COR-L47 (cell line): Measurements from ENCODE around the gene MPDZ.
A peak's percentile ranks its signal among the peaks of the same experiment; 100 is the strongest.

Source experiments
- DNase-seq: peaks from one replicate; lab custom pipeline; 2025; lab: John Stamatoyannopoulos, UW

MPDZ gene

GRCh38 chr9:13083366-13083765 is 196.1 kb downstream of the MPDZ start:
- no peak for DNase-seq

- DNase-seq, result no peak
Measured at GRCh38 chr9:13082796-13083195, 196.7 kb downstream of the MPDZ start.

DNA sequence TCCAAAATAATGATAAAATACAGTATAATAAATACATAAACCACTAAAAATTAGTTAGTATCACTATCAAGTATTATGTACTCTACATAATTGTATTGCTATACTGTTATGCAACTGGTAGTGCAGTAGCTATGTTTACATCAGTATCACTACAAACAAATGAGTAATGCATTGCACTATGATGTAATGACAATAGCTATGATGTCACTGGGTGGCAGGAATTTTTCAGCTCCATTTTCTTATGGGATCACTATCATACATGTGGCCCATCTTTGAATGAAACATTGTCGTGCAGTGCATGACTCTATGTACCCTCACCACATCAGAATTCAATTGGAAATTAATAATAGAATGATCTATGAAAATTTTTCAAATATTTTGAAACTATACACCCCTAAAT is 201.3 kb downstream of the MPDZ start:
- DNase-seq, result no peak

DNA sequence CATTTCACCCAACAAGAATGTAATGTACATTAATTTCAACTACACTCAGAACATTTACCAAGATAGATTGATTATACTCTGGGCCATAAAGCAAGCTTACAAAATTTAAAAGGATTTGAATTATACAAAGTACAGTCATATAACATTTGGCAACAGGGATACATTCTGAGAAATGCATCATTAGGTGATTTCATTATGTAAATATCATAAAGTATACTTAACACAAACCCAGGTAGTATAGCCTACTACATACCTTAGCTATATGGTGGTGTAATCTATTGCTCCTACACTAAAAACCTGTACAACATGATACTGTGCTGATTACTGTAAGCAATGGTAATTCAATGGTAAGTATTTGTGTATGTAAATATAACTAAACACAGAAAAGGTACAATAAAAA is 202.9 kb downstream of the MPDZ start:
- DNase-seq, result no peak

DNA sequence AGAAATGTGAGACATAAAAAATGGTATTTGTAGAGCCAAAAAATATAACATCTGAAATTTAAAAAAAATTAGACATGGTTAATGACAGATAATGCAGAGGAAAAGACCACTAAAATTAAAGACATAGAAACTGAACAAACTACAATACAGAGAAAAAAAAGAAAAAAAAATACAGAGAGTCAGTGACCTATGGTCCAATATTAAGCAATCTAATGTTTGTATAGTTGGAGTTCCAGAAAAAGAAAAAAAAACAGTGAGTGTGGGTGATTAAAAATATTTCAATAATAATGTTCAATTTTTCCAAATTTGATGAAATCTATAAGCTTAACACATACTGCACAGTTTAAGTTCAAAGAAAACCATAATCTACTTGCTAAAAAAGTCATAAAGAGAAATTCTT is 207.6 kb downstream of the MPDZ start:
- DNase-seq, result no peak

DNA sequence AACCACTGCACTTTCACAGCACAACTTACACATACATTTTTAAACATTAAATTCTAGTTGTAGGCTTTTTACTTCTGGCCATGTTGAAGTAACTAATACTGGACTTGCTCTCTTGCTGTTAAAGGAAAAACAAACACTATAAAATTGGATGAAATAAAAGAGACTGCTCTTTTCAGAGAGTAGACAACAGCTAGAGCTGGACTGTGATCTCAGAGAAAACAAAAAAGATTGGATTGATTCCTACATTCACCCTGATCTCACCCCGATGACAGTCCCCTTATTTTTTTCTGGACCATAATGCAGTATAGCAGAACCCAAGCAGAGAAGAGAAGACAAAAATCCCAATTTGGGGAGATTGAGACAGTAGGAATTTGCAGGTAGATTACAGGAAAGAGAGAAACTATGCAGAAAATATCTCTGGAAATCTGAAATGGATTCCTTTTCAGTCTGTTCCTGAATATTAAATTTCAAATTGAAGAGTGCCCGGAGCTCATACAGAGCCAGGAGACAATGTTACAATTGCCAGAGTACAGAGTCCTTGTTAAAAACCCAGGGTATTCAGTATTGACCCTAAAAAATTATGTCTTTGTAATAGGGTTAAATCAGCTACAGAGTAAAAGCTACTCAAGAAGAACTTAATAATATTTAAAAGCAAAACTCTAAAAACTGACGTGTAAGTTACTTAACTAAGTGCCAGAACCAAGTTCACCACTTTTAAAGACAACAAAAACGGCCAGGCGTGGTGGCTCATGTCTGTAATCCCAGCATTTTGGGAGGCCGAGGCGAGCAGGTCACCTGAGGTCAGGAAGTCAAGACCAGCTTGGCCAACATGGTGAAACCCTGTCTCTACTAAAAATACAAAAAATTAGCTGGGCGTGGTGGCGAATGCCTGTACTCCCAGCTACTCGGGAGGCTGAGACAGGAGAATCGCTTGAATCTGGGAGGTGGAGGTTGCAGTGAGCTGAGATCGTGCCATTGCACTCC is 208.6 kb downstream of the MPDZ start:
- DNase-seq, result no peak

- no peak for DNase-seq
Measured at GRCh38 chr9:13069498-13069897, 210.0 kb downstream of the MPDZ start.

- DNase-seq, result no peak
Measured at GRCh38 chr9:13064676-13065075, 214.8 kb downstream of the MPDZ start.

DNA sequence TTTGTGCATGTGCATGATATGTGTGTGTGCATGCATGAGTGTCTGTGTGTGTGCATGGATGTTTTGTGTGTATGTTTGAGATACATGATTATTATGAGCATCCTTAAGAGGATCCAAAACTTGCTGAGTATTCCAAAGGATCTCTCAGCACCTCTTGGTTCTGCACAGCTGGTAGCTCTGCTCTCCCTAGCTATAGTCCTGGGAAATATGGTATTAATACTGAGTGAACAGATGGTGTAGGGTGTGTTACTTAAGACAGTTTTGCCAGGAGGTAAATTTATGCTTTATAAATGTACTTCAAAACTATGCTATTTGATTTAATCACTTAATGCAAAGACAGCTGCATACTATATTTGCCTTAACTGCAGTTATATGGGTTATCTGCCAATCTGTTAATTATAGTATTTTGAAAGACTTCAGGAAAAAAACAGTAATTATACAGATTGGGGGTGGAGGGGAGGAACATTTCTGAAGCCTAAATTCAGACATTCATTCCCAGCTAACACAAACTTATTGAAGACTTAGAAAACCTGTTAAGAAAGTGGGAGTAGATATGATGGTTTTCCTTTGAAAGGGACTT is 215.5 kb downstream of the MPDZ start:
- DNase-seq, result peak; percentile 28

- DNase-seq, result no peak
Measured at GRCh38 chr9:13061390-13061789, 218.1 kb downstream of the MPDZ start.
